GM21526 (cell line): Measurements from ENCODE around the gene CREBRF.
"Not testable (repeated sequence)": the region's sequence is repeated elsewhere in the genome, so short reads cannot be mapped to it uniquely, and the experiment has no call there.

ENCODE experiments used
- ATAC-seq: cut with Tn5 transposase; IDR thresholded peaks from one replicate; pipeline ENCODE4 v1.9.1; 2021; ENCODE audit warnings: moderate library complexity; ENCODE audit not compliant: unreplicated experiment, low FRiP score

Gene CREBRF

GRCh38 chr5:173148354-173148753 lies 92.2 kb downstream of the CREBRF start:
- ATAC-seq: no peak

- no peak for ATAC-seq
Measured at GRCh38 chr5:173152547-173152946, 96.4 kb downstream of the CREBRF start.

- ATAC-seq: no peak
Measured at GRCh38 chr5:173153842-173154241, 97.7 kb downstream of the CREBRF start.

- not testable (repeated sequence) for ATAC-seq
Measured at GRCh38 chr5:173154619-173155018, 98.5 kb downstream of the CREBRF start.

GRCh38 chr5:173155912-173156311 lies 99.8 kb downstream of the CREBRF start:
- ATAC-seq: no peak

GRCh38 chr5:173158366-173158765 lies 102.2 kb downstream of the CREBRF start:
- no peak for ATAC-seq

GRCh38 chr5:173159256-173159655 lies 103.1 kb downstream of the CREBRF start:
- ATAC-seq: no peak

GRCh38 chr5:173161148-173161547 lies 105.0 kb downstream of the CREBRF start:
- no peak for ATAC-seq

GRCh38 chr5:173163219-173163618 lies 107.1 kb downstream of the CREBRF start:
- ATAC-seq: no peak

GRCh38 chr5:173165177-173166016 lies 109.2 kb downstream of the CREBRF start:
- ATAC-seq: no peak

- no peak for ATAC-seq
Measured at GRCh38 chr5:173172166-173172565, 116.0 kb downstream of the CREBRF start.

GRCh38 chr5:173175523-173175922 lies 119.4 kb downstream of the CREBRF start:
- ATAC-seq: no peak

GRCh38 chr5:173178369-173178910 lies 122.3 kb downstream of the CREBRF start:
- no peak for ATAC-seq

GRCh38 chr5:173180331-173180730 lies 124.2 kb downstream of the CREBRF start:
- no peak for ATAC-seq

- ATAC-seq: no peak
Measured at GRCh38 chr5:173187054-173187743, 131.0 kb downstream of the CREBRF start.

- ATAC-seq: no peak
Measured at GRCh38 chr5:173188280-173188679, 132.1 kb downstream of the CREBRF start.
